HG03439 (cell line): ENCODE measurements around the gene HPS6.

Source experiments
- ATAC-seq: cut with Tn5 transposase; IDR thresholded peaks from one replicate; pipeline ENCODE4 v1.9.1; 2021; ENCODE audit warnings: mild to moderate bottlenecking, moderate library complexity; ENCODE audit not compliant: unreplicated experiment

The HPS6 gene

DNA sequence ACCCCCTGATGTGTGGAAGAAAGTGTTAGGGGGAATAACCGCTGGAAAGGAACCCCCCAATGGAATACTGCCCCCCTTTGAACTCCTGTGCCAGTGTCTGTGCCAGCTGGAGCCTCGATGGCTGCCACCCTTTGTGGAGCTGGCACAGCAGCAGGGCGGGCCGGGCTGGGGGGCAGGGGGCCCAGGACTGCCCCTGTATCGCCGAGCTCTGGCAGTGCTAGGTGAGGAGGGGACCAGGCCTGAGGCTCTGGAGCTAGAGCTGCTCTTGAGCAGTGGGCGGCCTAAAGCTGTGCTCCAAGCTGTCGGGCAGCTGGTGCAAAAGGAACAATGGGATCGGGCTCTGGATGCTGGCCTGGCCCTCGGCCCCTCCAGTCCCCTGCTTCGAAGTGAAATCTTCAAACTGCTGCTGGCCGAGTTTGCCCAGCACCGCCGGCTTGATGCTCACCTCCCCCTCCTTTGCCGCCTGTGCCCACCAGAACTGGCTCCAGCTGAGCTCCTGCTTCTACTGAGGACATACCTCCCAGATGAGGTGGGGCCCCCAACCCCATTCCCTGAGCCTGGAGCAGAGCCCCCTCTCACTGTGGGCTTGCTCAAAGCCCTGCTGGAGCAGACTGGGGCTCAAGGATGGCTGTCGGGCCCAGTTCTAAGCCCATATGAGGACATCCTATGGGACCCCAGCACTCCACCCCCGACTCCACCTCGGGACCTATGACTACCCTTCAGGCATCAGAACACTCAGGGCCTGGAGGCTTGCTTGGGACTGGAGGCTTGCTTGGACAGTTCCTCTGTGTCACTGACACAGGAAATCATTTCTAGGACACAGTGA is 2.2 kb downstream of the HPS6 start:
- no peak for ATAC-seq

DNA sequence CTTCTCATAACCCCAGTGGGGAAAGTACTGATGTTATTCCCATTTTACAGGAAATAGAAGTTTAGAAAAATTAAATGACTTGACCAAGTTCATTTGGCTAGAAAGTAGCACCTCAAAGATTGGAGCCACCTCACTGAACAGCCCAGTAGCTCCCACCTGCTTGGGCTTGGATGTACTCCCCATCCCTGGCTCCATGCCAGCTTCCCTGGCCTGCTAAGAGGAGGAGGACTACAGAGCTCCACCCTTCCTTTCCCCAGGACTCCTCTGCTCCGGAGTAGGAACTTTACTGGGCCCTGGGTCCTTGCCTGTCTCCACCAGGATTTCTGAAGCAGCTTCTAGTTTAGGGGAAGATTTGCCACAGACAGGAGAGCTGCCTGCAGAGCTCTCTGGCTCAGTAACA is 3.1 kb downstream of the HPS6 start:
- ATAC-seq, result no peak

DNA sequence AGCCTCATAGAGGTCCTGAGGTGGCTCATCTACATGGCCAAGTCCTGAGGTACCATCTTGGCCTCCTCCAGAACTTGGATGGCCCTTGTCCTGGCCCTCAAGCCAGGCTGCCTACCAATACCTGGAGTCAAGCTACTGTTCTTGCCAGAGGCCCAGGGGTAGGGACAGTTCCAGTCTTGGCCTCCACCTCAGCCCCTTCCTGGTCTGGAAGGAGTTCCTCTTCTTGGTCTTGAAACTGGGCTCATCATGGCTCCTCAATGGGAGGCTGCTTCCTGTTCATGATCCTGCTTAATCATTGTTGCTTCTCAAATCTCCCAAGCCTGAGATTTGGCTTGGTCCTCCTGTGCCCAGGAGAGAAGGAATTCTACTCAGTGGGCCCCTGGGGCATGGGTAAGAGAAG is 3.9 kb downstream of the HPS6 start:
- no peak for ATAC-seq

- ATAC-seq, result peak; percentile 55
These were observed 7.8 kb downstream of the HPS6 start for GRCh38 chr10:102072673-102073527.

- ATAC-seq, result no peak
These were observed 18.4 kb downstream of the HPS6 start for GRCh38 chr10:102083541-102083940.

GRCh38 chr10:102085336-102085735 is 20.2 kb downstream of the HPS6 start:
- ATAC-seq, result no peak

DNA sequence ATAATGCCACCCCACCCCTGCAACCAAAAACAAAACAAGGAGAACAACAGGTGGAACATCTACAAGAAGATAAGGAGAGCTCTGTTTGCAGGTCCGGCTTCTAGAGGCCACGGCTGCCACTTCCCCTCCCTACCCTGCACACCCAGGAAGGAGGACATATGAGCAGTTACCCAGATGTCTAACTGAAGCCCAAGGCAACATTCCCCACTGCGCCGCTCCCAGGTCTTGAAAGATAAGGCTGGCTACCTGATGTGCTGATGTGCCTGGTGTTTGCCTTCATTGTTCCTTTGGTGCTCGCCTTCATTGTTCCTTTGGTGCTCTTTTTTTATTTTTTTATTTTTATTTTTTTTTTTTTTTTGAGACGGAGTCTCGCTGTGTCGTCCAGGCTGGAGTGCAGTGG is 21.0 kb downstream of the HPS6 start:
- no peak for ATAC-seq

GRCh38 chr10:102090772-102091171 is 25.6 kb downstream of the HPS6 start:
- ATAC-seq, result no peak

DNA sequence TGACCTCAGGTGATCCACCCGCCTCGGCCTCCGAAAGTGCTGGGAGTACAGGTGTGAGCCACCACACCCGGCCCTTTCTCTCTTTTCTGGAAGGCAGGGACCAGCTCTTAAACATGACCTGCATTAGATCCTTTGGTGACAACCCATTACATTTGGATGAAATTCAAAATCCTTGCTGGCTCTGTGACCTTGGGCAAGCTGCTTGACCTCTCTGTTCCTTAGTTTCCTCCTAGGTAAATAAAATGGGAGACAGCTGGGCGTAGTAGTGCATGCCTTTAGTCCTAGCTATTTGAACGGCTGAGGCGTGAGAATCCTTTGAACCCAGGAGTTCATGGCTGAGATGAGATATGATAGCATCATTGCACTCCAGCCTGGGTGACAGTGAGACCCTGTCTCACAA is 31.3 kb downstream of the HPS6 start:
- ATAC-seq, result no peak

GRCh38 chr10:102101152-102101551 is 36.0 kb downstream of the HPS6 start:
- ATAC-seq, result no peak

DNA sequence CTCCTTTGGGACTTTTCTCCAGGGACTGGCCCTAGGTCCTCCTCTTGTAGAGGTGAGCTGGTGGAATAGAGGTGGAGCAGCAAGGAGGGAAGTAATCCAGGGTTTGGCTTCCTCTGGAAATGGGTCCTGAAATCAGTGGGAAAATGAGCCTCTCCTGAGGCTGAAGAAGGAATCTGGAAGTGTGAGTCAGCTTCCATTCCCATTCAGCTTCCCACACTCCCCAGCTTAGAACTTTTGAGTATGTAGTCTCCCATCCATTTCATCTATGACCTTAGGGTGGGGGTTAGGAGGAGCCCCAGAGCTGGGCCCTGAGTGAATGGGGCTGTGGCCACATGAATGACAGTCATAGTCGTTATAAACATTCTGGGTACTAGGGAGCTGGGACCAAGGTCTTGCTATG is 37.3 kb downstream of the HPS6 start:
- ATAC-seq, result no peak

- ATAC-seq, result no peak
These were observed 41.8 kb downstream of the HPS6 start for GRCh38 chr10:102106998-102107397.

DNA sequence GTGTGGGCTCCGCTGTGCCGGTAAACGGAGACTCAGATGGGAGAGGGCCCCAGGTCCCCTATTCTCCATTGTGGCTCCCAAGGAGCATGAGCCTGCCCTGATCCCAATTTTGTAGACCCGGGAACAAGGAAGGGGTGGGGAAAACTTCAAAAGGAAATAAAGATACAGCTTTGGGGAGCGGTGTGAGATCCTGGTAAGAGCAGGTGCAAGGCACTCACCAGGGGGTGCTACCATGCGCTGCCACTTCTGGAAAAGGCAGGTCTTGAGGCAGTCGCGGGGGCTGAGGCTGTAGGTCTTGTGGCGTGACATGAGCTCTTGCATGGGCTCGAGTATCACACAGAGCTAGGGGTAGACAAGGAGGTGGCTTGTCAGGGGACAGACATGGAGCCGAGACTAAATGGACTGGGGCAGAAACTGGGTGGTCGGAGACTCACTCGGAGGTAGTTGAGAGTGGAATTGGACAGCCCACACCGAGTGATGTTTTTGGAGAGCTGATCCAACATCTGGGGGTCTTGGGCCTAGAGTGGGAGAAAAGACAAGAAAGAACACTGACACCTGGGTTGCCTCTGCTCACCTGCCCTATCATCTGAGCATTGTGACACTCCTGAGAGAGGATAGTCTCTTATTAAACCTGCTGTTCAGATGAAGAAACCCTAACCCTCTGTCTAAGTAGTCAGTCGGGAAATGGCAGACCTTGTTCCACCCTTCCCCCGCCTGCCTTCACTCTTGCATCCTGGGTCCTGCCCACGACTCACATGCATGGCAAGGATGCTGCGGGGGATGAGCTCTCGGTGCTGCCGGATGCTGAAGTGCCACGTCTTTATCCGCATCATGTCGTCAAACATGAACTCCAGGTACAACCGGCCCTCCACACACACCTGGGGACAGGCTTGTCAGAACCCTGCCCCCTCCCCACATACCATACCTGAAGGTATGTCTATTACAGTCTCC is 44.3 kb downstream of the HPS6 start:
- no peak for ATAC-seq

DNA sequence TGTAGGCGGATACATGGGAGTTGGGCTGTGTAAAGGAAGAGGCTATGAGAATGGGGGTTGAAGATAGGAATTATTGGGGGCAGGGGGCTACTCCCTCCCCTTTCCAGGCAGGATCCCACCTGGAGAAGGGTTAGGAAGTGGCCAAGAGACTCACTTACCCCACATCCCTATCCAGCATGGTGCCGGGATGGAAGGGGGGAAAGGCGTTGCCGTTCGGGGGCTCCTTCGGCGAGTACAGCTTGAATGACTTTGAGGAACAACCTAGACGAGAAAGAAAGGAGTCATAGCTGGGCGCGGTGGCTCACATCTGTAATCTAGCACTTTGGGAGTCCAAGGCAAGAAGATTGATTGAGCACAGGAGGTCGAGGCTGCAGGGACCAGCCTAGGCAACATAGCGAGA is 46.1 kb downstream of the HPS6 start:
- ATAC-seq, result no peak

DNA sequence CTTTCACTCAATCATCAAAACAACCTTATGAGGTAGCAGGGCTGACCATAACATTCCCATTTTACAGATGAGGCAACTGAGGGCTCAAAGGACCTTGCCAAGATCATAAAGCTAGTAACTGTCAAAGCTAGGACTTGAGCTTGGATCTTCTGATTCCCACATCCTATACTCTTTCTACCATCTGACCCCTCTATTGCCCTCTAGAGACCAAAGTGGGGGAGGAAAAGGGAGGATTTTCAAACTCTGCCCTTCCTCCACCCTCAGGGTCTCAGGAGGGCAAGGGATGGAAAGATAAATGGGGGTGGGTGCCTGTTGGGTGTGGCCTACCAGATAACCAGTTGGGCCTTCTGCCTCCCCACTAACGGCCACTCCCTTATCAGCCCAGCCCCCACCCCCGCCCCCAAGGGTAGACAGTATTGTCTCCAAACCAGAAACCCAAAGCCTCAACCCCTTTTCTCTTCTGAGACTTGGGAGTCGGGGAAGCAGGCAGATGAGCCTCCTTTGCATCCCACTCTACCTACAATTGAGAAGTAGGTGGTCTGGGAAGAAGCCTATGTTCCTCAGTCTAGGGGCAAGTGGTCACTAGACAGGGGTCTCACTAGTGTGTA is 47.2 kb downstream of the HPS6 start:
- ATAC-seq, result no peak

DNA sequence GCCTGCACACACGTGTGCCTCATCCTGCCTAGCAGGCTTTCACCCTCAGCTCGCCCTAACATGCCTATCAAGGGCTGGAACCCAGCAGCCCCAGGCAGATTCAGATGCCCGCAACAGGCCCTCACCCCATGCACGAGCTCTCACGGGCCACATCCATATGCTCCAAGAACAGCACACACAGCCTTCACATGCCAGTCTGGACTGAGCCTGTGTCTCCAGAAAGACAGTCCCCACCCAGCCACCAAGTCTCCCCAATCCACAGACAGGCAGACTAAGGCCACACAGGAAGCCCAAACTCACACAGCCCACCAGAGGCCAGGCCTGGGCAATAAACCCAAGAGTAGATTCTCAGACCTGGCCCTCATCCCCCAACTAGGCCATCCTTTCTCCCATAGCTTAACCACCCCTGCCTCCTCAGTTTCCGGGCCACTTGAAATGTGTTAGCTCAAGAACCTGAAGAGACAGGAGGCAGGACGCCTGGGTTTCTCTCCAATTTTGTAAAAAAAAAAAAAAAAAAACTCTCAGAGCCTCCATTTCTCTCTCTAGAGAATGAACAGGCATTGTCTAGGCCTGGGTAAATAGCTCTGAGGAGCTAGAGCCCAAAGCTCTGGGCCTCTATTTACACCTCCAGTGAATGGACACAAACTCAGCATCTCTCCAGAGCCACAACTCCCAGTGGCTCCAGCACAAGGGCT is 48.3 kb downstream of the HPS6 start:
- ATAC-seq, result no peak

DNA sequence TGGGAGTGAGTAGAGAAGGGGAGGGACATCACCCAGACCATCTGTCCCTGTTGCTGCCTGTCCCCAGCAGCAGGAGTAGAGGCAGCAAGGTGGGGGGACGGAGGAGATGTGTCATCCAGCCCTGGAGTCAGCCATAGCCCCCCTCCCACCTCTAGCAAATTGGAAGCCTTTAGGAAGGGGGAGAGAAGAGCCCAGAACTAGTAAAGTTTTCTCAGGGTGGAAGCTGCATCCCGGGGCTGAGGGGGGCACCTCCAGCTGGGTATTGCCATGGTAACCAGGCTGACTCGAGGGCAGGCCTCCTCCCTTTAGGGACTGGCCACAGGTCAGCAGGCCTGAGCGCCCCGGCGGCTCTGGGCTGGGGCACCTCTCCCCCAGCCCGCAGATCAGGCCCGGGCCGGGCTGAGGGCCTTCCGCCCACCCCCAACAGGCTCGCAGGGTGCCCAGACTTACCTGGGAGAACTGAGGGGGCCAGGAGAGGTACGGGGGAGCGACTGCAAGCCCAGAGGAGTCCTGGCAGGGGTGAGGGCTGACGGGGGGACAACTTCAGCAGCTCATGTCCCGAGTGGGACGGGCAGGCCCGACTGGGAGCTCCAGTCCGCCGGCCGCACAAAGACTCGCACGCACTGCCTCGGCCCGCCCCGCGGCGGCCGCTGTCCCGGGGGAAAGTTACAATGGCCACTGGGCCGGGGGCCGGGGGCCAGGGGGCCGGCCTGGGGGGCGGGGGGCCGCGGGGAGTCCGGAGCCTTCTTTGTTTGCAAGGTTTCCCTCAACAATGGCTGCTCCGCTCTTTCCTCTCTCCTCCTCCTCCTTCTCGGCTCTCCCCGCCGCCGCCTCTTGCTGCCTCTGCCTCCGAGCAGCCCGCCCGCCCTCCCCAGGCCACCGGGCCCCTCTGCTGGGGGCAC is 49.1 kb downstream of the HPS6 start:
- no peak for ATAC-seq

GRCh38 chr10:102114861-102115618 is 49.9 kb downstream of the HPS6 start:
- peak; percentile 67 for ATAC-seq
